PC-3 (cell line): ENCODE measurements around the gene AHSP. TPM values are rescaled to one million over a fixed set of nuclear protein-coding genes. Genes with fewer than 3 reads are reported as not detected.

Experiments
- ATAC-seq: fragments of 200-7000 bp; cut with Tn5 transposase; 2 replicates; pipeline ENCODE4 v1.9.1; 2020; ENCODE audit warnings: mild to moderate bottlenecking, moderate library complexity
- BruUV-seq: library from RNA; stranded (reverse); fragments of 400-500 nt; replicated peaks from 2 replicates; lab custom pipeline; 2021; lab: Mats Ljungman, UMichigan
- CTCF ChIA-PET: fragments of 300-600 bp; sonication (Branson Sonifier 250); formaldehyde crosslinking; loops from one replicate; lab custom pipeline; 2022; ENCODE audit warnings: antibody characterized with exemption; lab: Charles Lee
- POLR2A ChIA-PET: fragments of 300-600 bp; sonication (Branson Sonifier 250); formaldehyde crosslinking; loops from one replicate; lab custom pipeline; 2022; ENCODE audit warnings: antibody characterized with exemption; ENCODE audit not compliant: unreplicated experiment; lab: Charles Lee
- DNase-seq: peaks from one replicate; pipeline ENCODE4 v3.0.0-alpha.2; 2015
- H2AFZ ChIP-seq: fragments of 300-600 bp; sonication (generic); 2 replicates; pipeline ENCODE4 v1.6.0; 2016; ENCODE audit warnings: antibody characterized with exemption, low read length
- H3F3A ChIP-seq: fragments of 300-600 bp; sonication (generic); one replicate; pipeline ENCODE4 v1.6.0; 2017; ENCODE audit warnings: antibody characterized with exemption, low read length, control low read depth, mild to moderate bottlenecking; ENCODE audit not compliant: unreplicated experiment
- H3K27ac ChIP-seq: fragments of 300-600 bp; sonication (generic); 2 replicates; pipeline ENCODE4 v1.5.1; 2016; ENCODE audit warnings: mild to moderate bottlenecking, low read length
- H3K27me3 ChIP-seq: fragments of 300-600 bp; sonication (generic); 2 replicates; pipeline ENCODE4 v1.6.1; 2016; ENCODE audit warnings: low read length, mixed read lengths
- H3K36me3 ChIP-seq: fragments of 300-600 bp; sonication (generic); 2 replicates; pipeline ENCODE4 v1.6.1; 2016; ENCODE audit warnings: low read depth, mixed run types, low read length, mixed read lengths
- H3K4me1 ChIP-seq: fragments of 300-600 bp; sonication (generic); 2 replicates; pipeline ENCODE4 v1.5.1; 2016; ENCODE audit warnings: low read length; ENCODE audit not compliant: insufficient read depth
- H3K4me2 ChIP-seq: fragments of 300-600 bp; sonication (generic); 2 replicates; pipeline ENCODE4 v1.6.0; 2016; ENCODE audit warnings: low read length
- H3K4me3 ChIP-seq: fragments of 300-600 bp; sonication (generic); 2 replicates; pipeline ENCODE4 v1.5.1; 2016; ENCODE audit warnings: mild to moderate bottlenecking, low read length, mixed read lengths
- H3K79me2 ChIP-seq: fragments of 300-600 bp; sonication (generic); 2 replicates; pipeline ENCODE4 v1.6.1; 2017; ENCODE audit warnings: low read length, mixed read lengths
- H3K9ac ChIP-seq: fragments of 300-600 bp; sonication (generic); 2 replicates; pipeline ENCODE4 v1.6.0; 2016; ENCODE audit warnings: mild to moderate bottlenecking, low read length
- H3K9me2 ChIP-seq: fragments of 300-600 bp; sonication (generic); replicated peaks from 2 replicates; pipeline ENCODE4 v1.6.1; 2016; ENCODE audit warnings: mixed run types, low read length, mixed read lengths
- H3K9me3 ChIP-seq: fragments of 300-600 bp; sonication (generic); 2 replicates; pipeline ENCODE4 v1.6.1; 2016; ENCODE audit warnings: low read length, mixed read lengths
- H4K20me1 ChIP-seq: fragments of 300-600 bp; sonication (generic); 2 replicates; pipeline ENCODE4 v1.6.1; 2016; ENCODE audit warnings: low read length, mixed read lengths
- CTCF ChIP-seq: fragments of 300-600 bp; sonication (generic); conservative IDR thresholded peaks from 2 replicates; pipeline ENCODE4 v1.5.1; 2017; ENCODE audit warnings: antibody characterized with exemption, low read depth, mild to moderate bottlenecking, low read length
- EZH2 ChIP-seq: fragments of 300-600 bp; sonication (generic); IDR thresholded peaks from one replicate; pipeline ENCODE4 v1.6.1; 2017; ENCODE audit warnings: antibody characterized with exemption, mild to moderate bottlenecking, low read length; ENCODE audit not compliant: unreplicated experiment
- EZH2phosphoT487 ChIP-seq: fragments of 300-600 bp; sonication (generic); IDR thresholded peaks from 2 replicates; pipeline ENCODE4 v1.6.1; 2018; ENCODE audit warnings: mild to moderate bottlenecking, antibody characterized with exemption, low read length, borderline replicate concordance
- intact Hi-C: fragments of 100-400 bp; cut with micrococcal nuclease; formaldehyde crosslinking; loops from 2 replicates; pipeline ENCODE4 v1.9.0; 2023
- total RNA-seq: library from RNA; depleted of rRNA; stranded (reverse); fragments of >200 nt; gene quantifications from 2 replicates; pipeline ENCODE4 v1.2.3, GENCODE V29; 2014

AHSP gene
- total RNA-seq, 1 experiment from 2014 or later: not detected

GRCh38 chr16:31505483-31505882, 22.2 kb upstream of the AHSP start:
- H2AFZ ChIP-seq: no peak overlapping the region
- no TSS peak for BruUV-seq
- DNase-seq (no peak), ATAC-seq (no peak)
- H3K27me3 ChIP-seq: no peaks in the 10 kb centered on the region
- H3K9me2 ChIP-seq: no peaks in the 10 kb centered on the region
- H3K27ac ChIP-seq: no peak overlapping the region
- no peak overlapping the region for H3K4me3 ChIP-seq
- H3K4me1 ChIP-seq: peaks cover 15% of the 10 kb centered on the region
- no peak overlapping the region for H3K4me2 ChIP-seq
- TF ChIP-seq EZH2: no peak
- H3K36me3 ChIP-seq: no peaks in the 10 kb centered on the region
- H3K9ac ChIP-seq: no peak overlapping the region
- no peaks in the 10 kb centered on the region for H4K20me1 ChIP-seq
- ChIA-PET CTCF (no interaction called here), POLR2A (no interaction called here)
- intact Hi-C loops: loop anchor here (5.0 kb wide), 1 partner anchor 197 kb away; no protein-coding TSS in a partner anchor
- H3F3A ChIP-seq: no peaks in the 10 kb centered on the region
- H3K79me2 ChIP-seq: peaks cover 15% of the 10 kb centered on the region
- H3K9me3 ChIP-seq: no peaks in the 10 kb centered on the region

- no TSS peak for BruUV-seq
- no peaks in the 10 kb centered on the region for H3K36me3 ChIP-seq
- peaks cover 15% of the 10 kb centered on the region for H3K4me1 ChIP-seq
- DNase-seq (no peak), ATAC-seq (peak; percentile 34; the same call in 1 of the 2 replicates)
- peaks cover 15% of the 10 kb centered on the region for H3K79me2 ChIP-seq
- intact Hi-C loops: loop anchor here (5.0 kb wide), 1 partner anchor 195 kb away; no protein-coding TSS in a partner anchor
- no peaks in the 10 kb centered on the region for H4K20me1 ChIP-seq
- peak overlapping the region; percentile 89 for H3K4me2 ChIP-seq
- peak overlapping the region; percentile 98 for H3K4me3 ChIP-seq
- TF ChIP-seq EZH2: no peak
- no peak for TF ChIP-seq EZH2phosphoT487
- TF ChIP-seq CTCF: no peak
- H3K27ac ChIP-seq: peak overlapping the region; percentile 58
- H3K9ac ChIP-seq: peak overlapping the region; percentile 99
- H3F3A ChIP-seq: no peaks in the 10 kb centered on the region
- H2AFZ ChIP-seq: peak overlapping the region; percentile 82
- CTCF ChIA-PET: no interaction called here
- H3K9me3 ChIP-seq: no peaks in the 10 kb centered on the region
- POLR2A ChIA-PET: no interaction called here
- H3K27me3 ChIP-seq: no peaks in the 10 kb centered on the region
- H3K9me2 ChIP-seq: no peaks in the 10 kb centered on the region
Observed at GRCh38 chr16:31507617-31507928, 20.1 kb upstream of the AHSP start.

- TSS peak; percentile 61 for BruUV-seq
- ATAC-seq: peak; percentile 85
- CTCF ChIA-PET: no interaction called here
Observed at GRCh38 chr16:31507929-31508705, 19.6 kb upstream of the AHSP start, which contains the start of gene RUSF1. TSS of gene RUSF1 (minus strand) at chr16:31508391. CDS start at chr16:31508373, 18 bp downstream.

More at GRCh38 chr16:31507929-31508705, 19.6 kb upstream of the AHSP start, which contains the start of gene RUSF1:
- Histone ChIP-seq H3K4me1 (peaks cover 15% of the 10 kb centered on the region), H3K9ac (peak within 1 kb of the TSS; percentile 99), H3K4me3 (peak within 1 kb of the TSS; percentile 98), H3K36me3 (no peaks in the 10 kb centered on the region), H3K4me2 (peak within 1 kb of the TSS; percentile 89), H3K79me2 (peaks cover 15% of the 10 kb centered on the region), H3K27ac (peak within 1 kb of the TSS; percentile 58), H3K9me3 (no peaks in the 10 kb centered on the region), H2AFZ (peak within 1 kb of the TSS; percentile 82), H3K27me3 (no peaks in the 10 kb centered on the region), H3F3A (no peaks in the 10 kb centered on the region), H3K9me2 (no peaks in the 10 kb centered on the region), H4K20me1 (no peaks in the 10 kb centered on the region)
- TF ChIP-seq CTCF: no peak
- TF ChIP-seq EZH2: no peak
- TF ChIP-seq EZH2phosphoT487: no peak
- peak; percentile 71 for DNase-seq
- POLR2A ChIA-PET: no interaction called here
- intact Hi-C loops: loop anchor here (5.0 kb wide), 1 partner anchor 194 kb away; no protein-coding TSS in a partner anchor
